Trophoblast cell (in vitro differentiated cells and primary cell): ENCODE results near the gene SMARCAL1.

Experiments used
- DNase-seq, 2 donors: peaks; one replicate each; pipeline ENCODE4 v3.0.0-alpha.2; 2016
- H2AFZ ChIP-seq: 2 replicates; pipeline ENCODE4 v1.6.1; 2013; ENCODE audit warnings: low read length, moderate library complexity, mild to moderate bottlenecking; ENCODE audit not compliant: insufficient read depth, poor library complexity
- H2AK5ac ChIP-seq: 2 replicates; pipeline ENCODE4 v1.6.1; 2013; ENCODE audit warnings: mild to moderate bottlenecking, low read length
- H2BK120ac ChIP-seq: 2 replicates; pipeline ENCODE4 v1.6.1; 2013; ENCODE audit warnings: low read length, mild to moderate bottlenecking, moderate library complexity; ENCODE audit not compliant: insufficient read depth, poor library complexity
- H2BK12ac ChIP-seq: 2 replicates; pipeline ENCODE4 v1.6.1; 2013; ENCODE audit warnings: mild to moderate bottlenecking, low read length, moderate library complexity
- H2BK5ac ChIP-seq: 2 replicates; pipeline ENCODE4 v1.6.1; 2013; ENCODE audit warnings: low read length, low read depth, moderate library complexity, mild to moderate bottlenecking; ENCODE audit not compliant: poor library complexity
- H3K14ac ChIP-seq: 2 replicates; pipeline ENCODE4 v1.6.1; 2013; ENCODE audit warnings: mild to moderate bottlenecking, low read length
- H3K18ac ChIP-seq: 2 replicates; pipeline ENCODE4 v1.6.1; 2013; ENCODE audit warnings: mild to moderate bottlenecking, low read length
- H3K23ac ChIP-seq: 2 replicates; pipeline ENCODE4 v1.6.1; 2013; ENCODE audit warnings: low read length
- H3K27ac ChIP-seq: 2 replicates; pipeline ENCODE4 v1.5.1; 2013; ENCODE audit warnings: low read depth, mild to moderate bottlenecking, inconsistent platforms, low read length, moderate library complexity
- H3K27me3 ChIP-seq: 2 replicates; pipeline ENCODE4 v1.6.1; 2013; ENCODE audit warnings: inconsistent platforms, mild to moderate bottlenecking, low read length, moderate library complexity; ENCODE audit not compliant: insufficient read depth
- H3K36me3 ChIP-seq, 2 experiments: 1 replicate in 1 of 2; 2 replicates in 1 of 2; pipeline ENCODE4 v1.6.1; 2013; ENCODE audit warnings: low read length in 2 of 2, mild to moderate bottlenecking in 2 of 2, moderate library complexity in 1 of 2; ENCODE audit not compliant: insufficient read depth in 2 of 2, control insufficient read depth in 1 of 2
- H3K4ac ChIP-seq: 2 replicates; pipeline ENCODE4 v1.6.1; 2013; ENCODE audit warnings: low read depth, mild to moderate bottlenecking, low read length, moderate library complexity
- H3K4me1 ChIP-seq, 2 experiments: 1 replicate in 1 of 2; 2 replicates in 1 of 2; pipeline ENCODE4 v1.6.1; 2013; ENCODE audit warnings: low read length in 2 of 2, mild to moderate bottlenecking in 2 of 2, moderate library complexity in 1 of 2; ENCODE audit not compliant: insufficient read depth in 2 of 2, control insufficient read depth in 1 of 2
- H3K4me2 ChIP-seq: 2 replicates; pipeline ENCODE4 v1.6.1; 2013; ENCODE audit warnings: inconsistent platforms, mild to moderate bottlenecking, low read length, moderate library complexity
- H3K4me3 ChIP-seq: 2 replicates; pipeline ENCODE4 v1.5.1; 2013; ENCODE audit warnings: mild to moderate bottlenecking, low read depth, low read length, inconsistent platforms
- H3K79me1 ChIP-seq: one replicate; pipeline ENCODE4 v1.6.1; 2013; ENCODE audit warnings: low read length
- H3K79me2 ChIP-seq: 2 replicates; pipeline ENCODE4 v1.6.1; 2013; ENCODE audit warnings: low read length, mild to moderate bottlenecking; ENCODE audit not compliant: control insufficient read depth, insufficient read depth, poor library complexity
- H3K9ac ChIP-seq: 2 replicates; pipeline ENCODE4 v1.6.1; 2013; ENCODE audit warnings: mild to moderate bottlenecking, low read length
- H3K9me3 ChIP-seq: 2 replicates; pipeline ENCODE4 v1.6.1; 2013; ENCODE audit warnings: low read depth, mild to moderate bottlenecking, control low read depth, inconsistent platforms, low read length; ENCODE audit not compliant: insufficient read depth
- H4K12ac ChIP-seq: 2 replicates; pipeline ENCODE4 v1.6.1; 2013; ENCODE audit warnings: low read depth, mild to moderate bottlenecking, low read length, moderate library complexity
- H4K8ac ChIP-seq: 2 replicates; pipeline ENCODE4 v1.6.1; 2013; ENCODE audit warnings: low read depth, mild to moderate bottlenecking, low read length, moderate library complexity
- H4K91ac ChIP-seq: one replicate; pipeline ENCODE4 v1.6.1; 2013; ENCODE audit warnings: low read depth, mild to moderate bottlenecking, low read length, moderate library complexity
- WGBS: extraction: QIAGEN DNeasy Blood & Tissue Kit; methylation state at CpG from one replicate; pipeline ENCODE4 v1.1.7; 2013; ENCODE audit warnings: missing lambda C conversion rate; ENCODE audit not compliant: insufficient read length, insufficient coverage; ENCODE audit errors: extremely low coverage; 5-methylcytosine and 5-hydroxymethylcytosine counted together

SMARCAL1 gene

DNA sequence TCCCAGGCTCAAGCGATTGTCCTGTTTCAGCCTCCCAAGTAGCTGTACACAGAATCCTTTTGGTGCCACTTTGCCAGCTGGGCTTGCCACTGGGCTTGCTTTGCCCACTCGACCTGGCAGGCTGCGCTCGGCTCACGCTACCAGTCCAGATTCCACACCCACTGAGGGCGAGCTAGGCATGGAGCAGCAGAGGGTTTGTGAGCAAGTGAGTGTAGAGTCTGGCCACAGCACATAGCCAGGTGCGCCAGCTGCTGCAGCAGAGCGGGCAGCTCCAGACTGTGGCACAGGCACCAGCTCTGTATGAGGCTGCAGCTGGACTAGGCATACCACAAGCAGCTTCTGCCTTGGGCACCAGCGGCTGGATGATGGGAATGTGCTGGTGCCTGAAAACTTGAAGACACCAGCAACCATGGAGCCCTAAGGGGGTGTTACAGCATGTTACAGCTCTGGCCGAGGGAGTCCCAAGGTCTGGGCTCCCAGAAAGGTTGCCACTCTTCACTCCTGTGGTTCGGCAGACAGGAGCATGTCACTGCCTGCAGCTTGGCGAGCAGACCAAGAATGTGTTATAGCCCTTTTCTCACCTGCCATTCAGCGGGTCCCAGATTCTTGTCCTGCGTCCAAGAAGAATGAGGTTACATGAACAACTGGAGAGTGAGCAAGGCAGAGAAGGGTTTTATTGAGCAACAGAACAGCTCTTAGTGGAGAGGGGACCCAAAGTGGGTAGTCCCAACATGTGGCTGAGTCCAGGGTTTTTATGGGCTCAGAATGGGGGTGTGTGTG, 12.9 kb downstream of the SMARCAL1 start:
- no peak overlapping the region for H2AFZ ChIP-seq
- peak overlapping the region; percentile 53 for H3K4ac ChIP-seq
- H3K9ac ChIP-seq = no peak overlapping the region
- peak overlapping the region; percentile 71 for H2BK12ac ChIP-seq
- H3K79me2 ChIP-seq = no peaks in the 10 kb centered on the region
- H3K14ac ChIP-seq = peak overlapping the region; percentile 89
- H2BK120ac ChIP-seq = peak overlapping the region; percentile 94
- H3K4me2 ChIP-seq = no peak overlapping the region
- no peak overlapping the region for H3K23ac ChIP-seq
- peak overlapping the region; percentile 55 for H2AK5ac ChIP-seq
- no CpG with 5 or more reads among the region's 14 CpGs for WGBS
- H3K9me3 ChIP-seq = peaks cover 9% of the 10 kb centered on the region
- peak overlapping the region; percentile 48 for H3K18ac ChIP-seq
- H2BK5ac ChIP-seq = peak overlapping the region; percentile 95
- no peaks in the 10 kb centered on the region for H3K27me3 ChIP-seq
- H4K12ac ChIP-seq = no peak overlapping the region
- no peak overlapping the region for H3K4me3 ChIP-seq
- peak overlapping the region; percentile 94 for H4K91ac ChIP-seq
- H3K4me1 ChIP-seq = peaks cover 18 to 27% of the 10 kb centered on the region in 2 experiments
- peaks cover 19% of the 10 kb centered on the region for H3K79me1 ChIP-seq
- peaks cover 30 to 37% of the 10 kb centered on the region in 2 experiments for H3K36me3 ChIP-seq
- peak overlapping the region; percentile 13 for H4K8ac ChIP-seq
- DNase-seq = peak; percentile 73 to 76
- peak overlapping the region; percentile 97 for H3K27ac ChIP-seq

DNA sequence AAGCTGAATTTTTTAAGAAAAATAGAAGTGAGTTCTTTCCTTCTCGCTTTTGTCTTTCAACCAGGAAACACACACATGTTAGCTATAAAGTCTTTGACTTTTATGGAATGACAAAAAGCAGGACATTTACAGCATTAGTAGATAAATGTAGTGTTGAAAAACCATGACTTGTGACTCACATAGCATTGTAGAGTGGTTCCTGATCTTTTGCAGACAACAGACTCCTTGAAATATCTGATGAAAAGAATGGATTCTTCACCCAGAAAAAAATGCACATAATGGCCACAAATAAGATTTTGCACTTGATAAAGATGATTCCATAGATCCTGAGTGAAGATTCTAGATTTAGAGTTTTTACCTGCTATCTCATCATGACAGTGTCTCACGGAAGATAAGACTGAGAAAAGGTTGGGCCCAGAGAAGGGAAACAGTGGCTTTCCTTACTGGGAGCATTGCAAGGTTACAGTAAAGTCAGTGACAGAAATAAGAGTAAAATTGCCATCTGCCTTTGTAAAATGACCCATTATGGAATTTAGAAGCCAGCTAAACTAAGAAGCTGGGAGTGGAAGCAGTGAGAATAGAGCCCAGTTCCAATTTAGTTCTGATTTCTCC, 14.0 kb downstream of the SMARCAL1 start:
- Histone ChIP-seq H3K4me1 (peaks cover 18 to 27% of the 10 kb centered on the region in 2 experiments), H3K23ac (no peak overlapping the region), H2AFZ (no peak overlapping the region), H2BK120ac (peak overlapping the region; percentile 97), H4K8ac (peak overlapping the region; percentile 72), H3K79me2 (no peaks in the 10 kb centered on the region), H3K18ac (peak overlapping the region; percentile 89), H2BK5ac (peak overlapping the region; percentile 95), H3K27ac (peak overlapping the region; percentile 100), H4K91ac (peak overlapping the region; percentile 97), H3K27me3 (no peaks in the 10 kb centered on the region), H3K36me3 (peaks cover 32 to 42% of the 10 kb centered on the region in 2 experiments), H3K79me1 (peaks cover 19% of the 10 kb centered on the region), H2BK12ac (peak overlapping the region; percentile 75), H2AK5ac (no peak overlapping the region), H3K9ac (peak overlapping the region; percentile 10), H4K12ac (no peak overlapping the region), H3K4ac (peak overlapping the region; percentile 71), H3K4me3 (no peak overlapping the region), H3K9me3 (peaks cover 9% of the 10 kb centered on the region), H3K14ac (peak overlapping the region; percentile 67), H3K4me2 (peak overlapping the region; percentile 17)
- peak; percentile 62 to 95 for DNase-seq
- no CpG with 5 or more reads among the region's 2 CpGs for WGBS

DNA sequence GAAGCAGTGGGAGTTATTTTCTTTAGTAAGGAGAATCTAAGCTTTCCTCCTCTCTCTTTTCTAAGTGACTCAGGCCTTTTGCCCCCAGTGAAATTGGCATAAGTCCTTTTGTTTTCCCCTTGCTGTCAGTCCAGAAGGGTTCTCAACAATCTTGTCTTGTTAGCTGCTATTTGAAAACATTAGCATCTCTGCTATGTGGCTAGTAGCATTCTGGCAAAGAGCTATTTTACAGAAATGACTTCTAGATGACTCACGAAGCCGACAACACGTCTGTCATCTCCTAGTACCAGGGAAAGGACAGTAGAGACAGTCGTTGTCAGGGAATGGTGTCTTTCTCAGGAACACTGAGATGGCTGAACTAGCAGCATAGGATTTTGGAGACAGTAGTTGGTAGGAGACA, 14.7 kb downstream of the SMARCAL1 start:
- no peak overlapping the region for H3K14ac ChIP-seq
- no CpG with 5 or more reads among the region's 4 CpGs for WGBS
- H4K91ac ChIP-seq = peak overlapping the region; percentile 97
- no peak overlapping the region for H2AFZ ChIP-seq
- DNase-seq = peak; percentile 53 to 90
- peak overlapping the region; percentile 100 for H3K27ac ChIP-seq
- H3K4me1 ChIP-seq = peaks cover 18 to 27% of the 10 kb centered on the region in 2 experiments
- peak overlapping the region; percentile 19 for H3K4me2 ChIP-seq
- H3K36me3 ChIP-seq = peaks cover 32 to 42% of the 10 kb centered on the region in 2 experiments
- no peak overlapping the region for H4K12ac ChIP-seq
- H3K18ac ChIP-seq = no peak overlapping the region
- no peak overlapping the region for H2BK12ac ChIP-seq
- no peaks in the 10 kb centered on the region for H3K79me2 ChIP-seq
- peak overlapping the region; percentile 33 for H4K8ac ChIP-seq
- H3K4ac ChIP-seq = no peak overlapping the region
- peaks cover 9% of the 10 kb centered on the region for H3K9me3 ChIP-seq
- no peak overlapping the region for H2AK5ac ChIP-seq
- H3K27me3 ChIP-seq = no peaks in the 10 kb centered on the region
- no peak overlapping the region for H3K23ac ChIP-seq
- peaks cover 19% of the 10 kb centered on the region for H3K79me1 ChIP-seq
- no peak overlapping the region for H3K4me3 ChIP-seq
- no peak overlapping the region for H3K9ac ChIP-seq
- H2BK120ac ChIP-seq = peak overlapping the region; percentile 97
- peak overlapping the region; percentile 95 for H2BK5ac ChIP-seq

DNA sequence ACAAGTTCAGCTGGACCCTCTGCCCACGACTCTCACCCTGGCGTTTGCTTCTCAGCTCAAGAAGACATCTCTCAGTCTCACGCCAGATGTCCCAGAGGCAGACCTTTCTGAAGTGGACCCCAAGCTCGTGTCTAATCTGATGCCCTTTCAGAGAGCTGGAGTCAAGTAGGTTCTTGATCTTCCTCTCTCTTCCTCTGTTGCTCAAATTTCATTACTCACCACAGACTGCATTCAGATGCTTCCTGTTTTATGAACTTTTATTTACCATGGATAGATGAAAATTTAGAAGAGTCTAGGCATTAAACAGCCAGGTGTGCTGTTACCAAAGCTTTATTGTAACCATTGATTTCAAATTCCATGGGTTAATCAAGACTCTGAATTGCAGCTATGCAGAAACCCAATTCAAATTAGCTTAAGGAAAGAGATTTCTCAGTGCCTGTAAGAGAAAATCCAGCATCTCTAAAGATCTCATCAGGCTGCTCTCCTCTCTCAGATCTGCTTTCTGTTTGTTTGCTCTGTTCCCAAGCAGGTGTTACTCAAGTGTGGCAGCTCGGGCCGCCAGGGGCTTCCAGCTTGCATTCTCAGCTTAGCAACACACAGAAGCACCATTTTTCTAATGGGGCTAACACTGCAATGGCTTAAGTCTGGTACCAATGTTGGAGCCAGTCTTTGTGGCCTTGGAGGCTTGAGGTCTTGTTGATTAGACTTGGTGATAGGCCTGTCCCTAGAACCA, 16.5 kb downstream of the SMARCAL1 start:
- no peak for DNase-seq
- Histone ChIP-seq H3K27ac (no peak overlapping the region), H3K4me3 (no peak overlapping the region), H3K79me2 (no peaks in the 10 kb centered on the region), H4K8ac (no peak overlapping the region), H3K27me3 (no peaks in the 10 kb centered on the region), H2AK5ac (no peak overlapping the region), H3K14ac (peak overlapping the region; percentile 24), H3K4ac (no peak overlapping the region), H3K18ac (peak overlapping the region; percentile 35), H3K9ac (no peak overlapping the region), H3K36me3 (peaks cover 39 to 45% of the 10 kb centered on the region in 2 experiments), H3K4me1 (peaks cover 18 to 27% of the 10 kb centered on the region in 2 experiments), H2AFZ (no peak overlapping the region), H3K9me3 (peaks cover 10% of the 10 kb centered on the region), H2BK12ac (peak overlapping the region; percentile 88), H2BK5ac (peak overlapping the region; percentile 50), H2BK120ac (peak overlapping the region; percentile 54), H3K4me2 (no peak overlapping the region), H3K23ac (no peak overlapping the region), H3K79me1 (peaks cover 19% of the 10 kb centered on the region), H4K91ac (peak overlapping the region; percentile 74), H4K12ac (peak overlapping the region; percentile 32)
- no CpG with 5 or more reads among the region's 6 CpGs for WGBS
